Adipocyte (in vitro differentiated cells): ENCODE results near the gene FAM163A.
"Not testable (repeated sequence)": the region's sequence is repeated elsewhere in the genome, so short reads cannot be mapped to it uniquely, and the experiment has no call there.

Source experiments
- DNase-seq: peaks from one replicate; pipeline ENCODE4 v3.0.0-alpha.2; 2015; ENCODE audit warnings: low read depth
- H3K27me3 ChIP-seq: replicated peaks from 2 replicates; pipeline ENCODE4 v1.7.0; 2013; ENCODE audit warnings: mild to moderate bottlenecking, low read length, moderate library complexity; ENCODE audit not compliant: control insufficient read depth, insufficient read depth
- H3K36me3 ChIP-seq: 2 replicates; pipeline ENCODE4 v1.7.0; 2013; ENCODE audit warnings: low read length, mild to moderate bottlenecking, moderate library complexity; ENCODE audit not compliant: control insufficient read depth, insufficient read depth, severe bottlenecking
- H3K4me1 ChIP-seq: 2 replicates; pipeline ENCODE4 v1.7.0; 2013; ENCODE audit warnings: mild to moderate bottlenecking, low read length, moderate library complexity; ENCODE audit not compliant: control insufficient read depth, insufficient read depth
- H3K4me3 ChIP-seq: 2 replicates; pipeline ENCODE4 v1.7.0; 2013; ENCODE audit warnings: mild to moderate bottlenecking, low read length, moderate library complexity
- H3K9ac ChIP-seq: 2 replicates; pipeline ENCODE4 v1.7.0; 2013; ENCODE audit warnings: mild to moderate bottlenecking, low read length, moderate library complexity
- H3K9me3 ChIP-seq: 2 replicates; pipeline ENCODE4 v1.7.0; 2013; ENCODE audit warnings: mild to moderate bottlenecking, low read length, moderate library complexity; ENCODE audit not compliant: control insufficient read depth

Gene FAM163A

GRCh38 chr1:179794146-179794545 is 51.1 kb downstream of the FAM163A start:
- DNase-seq, result no peak
- H3K4me3 ChIP-seq, result no peak overlapping the region
- H3K36me3 ChIP-seq, result no peaks in the 10 kb centered on the region
- H3K9ac ChIP-seq, result no peak overlapping the region
- H3K9me3 ChIP-seq, result no peaks in the 10 kb centered on the region
- peaks cover 37% of the 10 kb centered on the region for H3K27me3 ChIP-seq
- no peaks in the 10 kb centered on the region for H3K4me1 ChIP-seq

- no peak for DNase-seq
- peaks cover 38% of the 10 kb centered on the region for H3K27me3 ChIP-seq
- H3K36me3 ChIP-seq, result no peaks in the 10 kb centered on the region
- H3K4me1 ChIP-seq, result no peaks in the 10 kb centered on the region
- no peak overlapping the region for H3K4me3 ChIP-seq
- no peaks in the 10 kb centered on the region for H3K9me3 ChIP-seq
- H3K9ac ChIP-seq, result no peak overlapping the region
Observed at GRCh38 chr1:179794669-179795068, 51.6 kb downstream of the FAM163A start.

- H3K4me1 ChIP-seq, result no peaks in the 10 kb centered on the region
- no peak for DNase-seq
- H3K4me3 ChIP-seq, result no peak overlapping the region
- H3K36me3 ChIP-seq, result no peaks in the 10 kb centered on the region
- H3K9me3 ChIP-seq, result no peaks in the 10 kb centered on the region
- H3K9ac ChIP-seq, result no peak overlapping the region
- H3K27me3 ChIP-seq, result peaks cover 50% of the 10 kb centered on the region
Observed at GRCh38 chr1:179798213-179798863, 55.2 kb downstream of the FAM163A start.

GRCh38 chr1:179798864-179799516 is 55.9 kb downstream of the FAM163A start:
- H3K9ac ChIP-seq, result no peak overlapping the region
- no peaks in the 10 kb centered on the region for H3K4me1 ChIP-seq
- no peaks in the 10 kb centered on the region for H3K36me3 ChIP-seq
- H3K4me3 ChIP-seq, result no peak overlapping the region
- H3K27me3 ChIP-seq, result peaks cover 50% of the 10 kb centered on the region
- no peaks in the 10 kb centered on the region for H3K9me3 ChIP-seq
- no peak for DNase-seq

GRCh38 chr1:179800481-179800880 is 57.4 kb downstream of the FAM163A start:
- H3K9me3 ChIP-seq, result no peaks in the 10 kb centered on the region
- no peaks in the 10 kb centered on the region for H3K36me3 ChIP-seq
- H3K4me3 ChIP-seq, result no peak overlapping the region
- H3K9ac ChIP-seq, result no peak overlapping the region
- peaks cover 50% of the 10 kb centered on the region for H3K27me3 ChIP-seq
- DNase-seq, result no peak
- no peaks in the 10 kb centered on the region for H3K4me1 ChIP-seq

- Histone ChIP-seq H3K36me3 (no peaks in the 10 kb centered on the region), H3K27me3 (peaks cover 43% of the 10 kb centered on the region), H3K4me1 (no peaks in the 10 kb centered on the region), H3K9me3 (no peaks in the 10 kb centered on the region), H3K4me3 (no peak overlapping the region), H3K9ac (no peak overlapping the region)
- no peak for DNase-seq
Observed at GRCh38 chr1:179803104-179803503, 60.0 kb downstream of the FAM163A start.

- Histone ChIP-seq H3K9me3 (no peaks in the 10 kb centered on the region), H3K4me3 (no peak overlapping the region), H3K4me1 (no peaks in the 10 kb centered on the region), H3K27me3 (peaks cover 38% of the 10 kb centered on the region), H3K9ac (no peak overlapping the region), H3K36me3 (no peaks in the 10 kb centered on the region)
- peak; percentile 52 for DNase-seq
Observed at GRCh38 chr1:179803918-179804317, 60.8 kb downstream of the FAM163A start.

GRCh38 chr1:179804417-179804816 is 61.3 kb downstream of the FAM163A start:
- peaks cover 34% of the 10 kb centered on the region for H3K27me3 ChIP-seq
- not testable (repeated sequence) for H3K36me3 ChIP-seq, H3K4me1 ChIP-seq, H3K9me3 ChIP-seq, DNase-seq, H3K9ac ChIP-seq, H3K4me3 ChIP-seq

- no peaks in the 10 kb centered on the region for H3K9me3 ChIP-seq
- no peak for DNase-seq
- no peaks in the 10 kb centered on the region for H3K4me1 ChIP-seq
- H3K9ac ChIP-seq, result no peak overlapping the region
- H3K27me3 ChIP-seq, result peaks cover 33% of the 10 kb centered on the region
- no peaks in the 10 kb centered on the region for H3K36me3 ChIP-seq
- no peak overlapping the region for H3K4me3 ChIP-seq
Observed at GRCh38 chr1:179805291-179806195, 62.5 kb downstream of the FAM163A start.

GRCh38 chr1:179806333-179806732 is 63.2 kb downstream of the FAM163A start:
- Histone ChIP-seq H3K36me3 (no peaks in the 10 kb centered on the region), H3K4me3 (no peak overlapping the region), H3K4me1 (no peaks in the 10 kb centered on the region), H3K9me3 (no peaks in the 10 kb centered on the region), H3K27me3 (peaks cover 30% of the 10 kb centered on the region), H3K9ac (no peak overlapping the region)
- DNase-seq, result no peak

GRCh38 chr1:179807291-179807690 is 64.2 kb downstream of the FAM163A start:
- no peaks in the 10 kb centered on the region for H3K4me1 ChIP-seq
- H3K4me3 ChIP-seq, result no peak overlapping the region
- H3K9me3 ChIP-seq, result no peaks in the 10 kb centered on the region
- H3K27me3 ChIP-seq, result peaks cover 30% of the 10 kb centered on the region
- H3K9ac ChIP-seq, result no peak overlapping the region
- DNase-seq, result no peak
- H3K36me3 ChIP-seq, result no peaks in the 10 kb centered on the region
